ENCODE data around the gene OR6Q1.

- TF ChIP-seq CTCF (IDR thresholded peaks at IDR 0.05) = no peak
- no peak for TF ChIP-seq USF1 (CRISPR knock-in tag; IDR thresholded peaks at IDR 0.05)
- no peak for TF ChIP-seq TEAD1 (CRISPR knock-in tag; IDR thresholded peaks at IDR 0.05)
- no peak for TF ChIP-seq SMAD4 (CRISPR knock-in tag; IDR thresholded peaks at IDR 0.05)
- no peak for TF ChIP-seq KAT7 (CRISPR knock-in tag; IDR thresholded peaks at IDR 0.05; ENCODE audit: borderline replicate concordance)
- no peak for TF ChIP-seq ATF1 (CRISPR knock-in tag; IDR thresholded peaks at IDR 0.05)
- TF ChIP-seq, protein P1, sequence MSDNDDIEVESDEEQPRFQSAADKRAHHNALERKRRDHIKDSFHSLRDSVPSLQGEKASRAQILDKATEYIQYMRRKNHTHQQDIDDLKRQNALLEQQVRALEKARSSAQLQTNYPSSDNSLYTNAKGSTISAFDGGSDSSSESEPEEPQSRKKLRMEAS (CRISPR knock-in tag; IDR thresholded peaks at IDR 0.05) = no peak
- TF ChIP-seq, protein P2, sequence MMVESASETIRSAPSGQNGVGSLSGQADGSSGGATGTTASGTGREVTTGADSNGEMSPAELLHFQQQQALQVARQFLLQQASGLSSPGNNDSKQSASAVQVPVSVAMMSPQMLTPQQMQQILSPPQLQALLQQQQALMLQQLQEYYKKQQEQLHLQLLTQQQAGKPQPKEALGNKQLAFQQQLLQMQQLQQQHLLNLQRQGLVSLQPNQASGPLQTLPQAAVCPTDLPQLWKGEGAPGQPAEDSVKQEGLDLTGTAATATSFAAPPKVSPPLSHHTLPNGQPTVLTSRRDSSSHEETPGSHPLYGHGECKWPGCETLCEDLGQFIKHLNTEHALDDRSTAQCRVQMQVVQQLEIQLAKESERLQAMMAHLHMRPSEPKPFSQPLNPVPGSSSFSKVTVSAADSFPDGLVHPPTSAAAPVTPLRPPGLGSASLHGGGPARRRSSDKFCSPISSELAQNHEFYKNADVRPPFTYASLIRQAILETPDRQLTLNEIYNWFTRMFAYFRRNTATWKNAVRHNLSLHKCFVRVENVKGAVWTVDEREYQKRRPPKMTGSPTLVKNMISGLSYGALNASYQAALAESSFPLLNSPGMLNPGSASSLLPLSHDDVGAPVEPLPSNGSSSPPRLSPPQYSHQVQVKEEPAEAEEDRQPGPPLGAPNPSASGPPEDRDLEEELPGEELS (CRISPR knock-in tag; IDR thresholded peaks at IDR 0.05) = no peak
- TF ChIP-seq RELA (CRISPR knock-in tag; IDR thresholded peaks at IDR 0.05; ENCODE audit: borderline replicate concordance) = no peak
- no peak for TF ChIP-seq SP1 (CRISPR knock-in tag; conservative IDR thresholded peaks at IDR 0.05)
These were observed 45.0 kb downstream of the OR6Q1 start for GRCh38 chr11:58075781-58076180.

Data from WTC11 (cell line).